Measurements from ENCODE around the gene SP100.
"Not testable (repeated sequence)": the region's sequence is repeated elsewhere in the genome, so short reads cannot be mapped to it uniquely, and the experiment has no call there.

The SP100 gene

DNA sequence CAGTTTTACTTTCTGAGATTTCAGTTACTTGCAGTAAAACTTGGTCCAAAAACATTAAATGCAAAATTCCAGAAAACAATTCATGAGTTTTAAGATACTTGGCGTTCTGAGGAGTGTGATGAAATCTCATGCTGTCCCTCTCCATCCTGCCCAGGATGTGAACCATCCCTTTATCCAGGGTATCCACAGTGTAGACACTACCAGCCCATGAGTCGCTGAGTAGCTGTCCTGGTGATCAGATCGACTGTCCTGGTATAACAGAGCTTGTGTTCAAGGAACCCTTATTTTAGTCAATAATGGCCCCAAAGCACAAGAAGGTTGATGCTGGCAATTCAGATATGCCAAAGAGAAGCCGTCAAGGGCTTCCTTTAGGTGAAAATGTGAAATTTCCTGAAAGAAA, 3.2 kb downstream of the SP100 start:
- DNase-seq (ENCODE audit: low spot score) = no peak

- DNase-seq (ENCODE audit: low spot score) = no peak
Observed at GRCh38 chr2:230422149-230422548, 6.1 kb downstream of the SP100 start.

DNA sequence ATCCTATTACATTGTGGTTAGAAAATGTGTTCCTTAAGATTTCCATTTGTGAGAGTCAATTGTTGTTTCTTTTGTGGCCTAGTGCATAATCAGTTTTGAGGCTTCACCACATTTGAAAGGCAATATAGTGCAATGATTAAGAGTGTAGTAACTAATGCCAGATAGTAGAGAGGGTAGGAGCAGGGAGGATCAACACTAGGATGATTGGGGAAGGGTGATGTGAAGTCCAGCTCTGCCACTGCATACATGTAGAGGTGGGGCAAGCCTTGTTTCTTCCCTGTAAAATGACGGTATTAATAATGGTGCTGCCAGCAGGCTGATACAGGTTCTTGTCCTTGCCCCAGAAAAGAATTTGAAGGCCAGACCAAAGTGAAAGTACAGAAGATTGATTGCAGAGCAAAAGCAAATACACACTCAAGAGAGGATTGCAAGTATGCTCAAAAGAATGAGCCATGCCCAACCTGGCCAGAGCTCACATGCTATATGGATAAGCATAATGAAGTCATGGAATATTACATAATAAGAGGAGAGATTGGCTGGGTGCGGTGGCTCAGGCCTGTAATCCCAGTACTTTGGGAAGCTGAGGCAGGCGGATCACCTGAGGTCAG, 8.0 kb downstream of the SP100 start:
- DNase-seq (ENCODE audit: low spot score) = no peak

DNA sequence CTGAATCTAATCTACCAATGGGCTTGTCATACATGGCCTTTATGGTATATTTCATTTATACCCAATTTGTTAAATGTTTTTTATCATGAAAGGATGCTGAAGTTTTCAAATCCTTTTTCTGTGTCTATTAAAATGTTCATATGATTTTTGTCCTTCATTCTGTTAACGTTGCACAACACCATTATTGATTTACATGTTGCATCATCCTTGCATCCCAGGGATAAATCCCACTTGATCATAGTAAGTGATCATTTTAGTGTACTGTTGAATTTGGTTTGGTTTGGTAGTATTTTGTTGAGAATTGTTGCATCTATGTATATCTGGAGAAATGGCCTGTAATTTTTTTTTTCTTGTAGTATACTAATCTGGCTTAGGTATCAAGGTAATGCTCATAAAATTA, 9.4 kb downstream of the SP100 start:
- DNase-seq (ENCODE audit: low spot score) = no peak

DNA sequence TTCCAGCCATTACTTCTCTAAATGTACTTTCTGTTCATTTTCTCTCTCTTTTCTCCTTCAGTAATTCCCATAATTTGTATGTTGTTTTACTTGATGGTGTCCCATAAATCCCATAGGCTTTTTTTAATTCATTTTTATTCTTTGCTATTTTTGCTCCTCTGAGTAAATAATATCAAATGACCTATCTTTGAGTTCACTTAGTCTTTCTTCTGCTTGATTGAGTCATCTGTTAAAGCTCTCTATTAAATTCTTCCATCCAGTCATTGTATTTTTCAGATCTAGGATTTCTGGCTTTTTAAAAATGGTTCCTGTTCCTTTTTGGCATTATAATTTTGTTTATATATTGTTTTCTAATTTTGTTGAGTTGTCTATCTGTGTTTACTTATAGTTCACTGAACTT, 13.5 kb downstream of the SP100 start:
- DNase-seq (ENCODE audit: low spot score) = no peak

GRCh38 chr2:230430957-230431910, 15.2 kb downstream of the SP100 start:
- DNase-seq (ENCODE audit: low spot score) = no peak

DNA sequence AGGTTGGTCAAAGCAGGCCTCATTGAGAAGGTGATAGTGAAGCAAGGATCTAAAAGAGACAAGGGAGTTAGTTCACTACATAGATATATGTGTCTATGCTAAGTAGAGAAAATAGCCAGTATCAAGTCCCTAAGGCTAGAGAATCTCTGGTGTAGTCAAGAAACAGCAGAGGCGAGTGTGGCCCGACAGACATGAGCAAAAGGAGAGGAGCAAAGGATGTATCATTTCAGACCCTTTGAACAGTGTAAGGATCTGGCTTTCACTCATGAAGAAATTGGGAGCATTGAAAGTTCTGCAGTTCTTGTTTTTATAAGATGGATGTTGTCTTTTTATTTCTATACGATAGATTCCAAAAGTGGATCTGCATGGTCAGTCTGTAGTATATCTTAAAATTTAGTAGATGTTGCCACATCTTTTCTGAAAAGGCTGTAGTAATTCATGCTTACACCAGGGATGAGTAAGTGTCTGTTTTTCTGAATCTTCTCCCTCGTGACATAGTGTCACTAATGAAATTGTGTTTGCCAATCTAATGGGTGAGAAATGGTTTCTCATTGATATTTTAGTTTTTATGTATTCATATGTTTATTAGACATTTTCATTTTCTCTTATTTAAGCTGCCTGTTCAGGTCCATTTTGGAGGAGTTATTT, 18.8 kb downstream of the SP100 start:
- peak; percentile 27 for DNase-seq (ENCODE audit: low spot score)

DNA sequence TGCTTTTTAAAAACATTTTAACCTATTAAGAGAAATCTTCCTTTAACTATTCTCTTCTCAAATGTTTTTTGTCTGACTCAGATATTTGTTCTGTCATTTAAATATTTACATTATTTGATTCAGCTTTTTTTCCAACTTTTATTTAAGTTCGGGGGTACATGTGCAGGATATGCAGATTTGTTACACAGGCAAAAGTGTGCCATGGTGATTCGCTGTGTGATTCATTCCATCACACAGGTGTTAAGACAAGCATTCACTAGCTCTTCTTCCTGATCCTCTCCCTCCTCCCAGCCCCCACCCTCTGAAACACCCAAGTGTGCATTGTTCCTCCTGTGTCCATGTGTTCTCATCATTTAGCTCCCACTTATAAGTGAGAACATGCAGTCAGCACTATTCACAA, 19.4 kb downstream of the SP100 start:
- no peak for DNase-seq (ENCODE audit: low spot score)

DNA sequence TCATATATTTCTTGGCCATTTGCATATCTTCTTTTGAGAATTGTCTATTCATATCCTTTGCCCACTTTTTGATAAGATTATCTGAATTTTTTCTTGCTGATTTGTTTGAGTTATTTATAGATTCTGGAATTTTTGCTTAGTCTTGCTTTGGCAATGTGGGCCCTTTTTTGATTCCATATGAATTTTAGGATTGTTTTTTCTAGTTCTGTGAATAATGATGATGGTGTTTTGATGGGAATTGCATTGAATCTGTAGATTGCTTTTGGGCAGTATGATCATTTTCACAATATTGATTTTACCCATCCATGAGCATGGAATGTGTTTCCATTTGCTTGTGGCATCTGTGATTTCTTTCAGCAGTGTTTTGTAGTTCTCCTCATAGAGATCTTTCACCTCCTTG, 23.1 kb downstream of the SP100 start:
- not testable (repeated sequence) for DNase-seq (ENCODE audit: low spot score)

DNA sequence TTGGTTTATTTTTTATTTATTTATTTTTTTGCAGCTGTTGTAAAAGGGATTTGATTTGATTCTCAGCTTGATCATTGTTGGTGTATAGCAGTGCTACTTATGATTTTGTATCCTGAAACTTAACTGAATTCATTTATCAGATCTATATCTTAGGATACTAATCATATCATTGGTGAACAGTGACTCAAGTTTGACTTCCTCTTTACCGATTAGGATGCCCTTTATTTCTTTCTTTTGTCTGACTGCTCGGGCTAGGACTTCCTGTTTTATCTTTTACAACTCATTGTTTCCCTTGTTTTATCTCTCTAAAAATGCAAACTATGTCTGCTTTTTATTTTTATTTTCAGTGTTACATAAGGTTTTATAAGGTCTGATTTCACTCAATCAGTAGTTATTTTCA, 23.6 kb downstream of the SP100 start:
- DNase-seq (ENCODE audit: low spot score) = no peak

GRCh38 chr2:230441227-230441897, 25.4 kb downstream of the SP100 start:
- peak; percentile 23 for DNase-seq (ENCODE audit: low spot score)

GRCh38 chr2:230443541-230443940, 27.5 kb downstream of the SP100 start:
- peak; percentile 23 for DNase-seq (ENCODE audit: low spot score)

DNA sequence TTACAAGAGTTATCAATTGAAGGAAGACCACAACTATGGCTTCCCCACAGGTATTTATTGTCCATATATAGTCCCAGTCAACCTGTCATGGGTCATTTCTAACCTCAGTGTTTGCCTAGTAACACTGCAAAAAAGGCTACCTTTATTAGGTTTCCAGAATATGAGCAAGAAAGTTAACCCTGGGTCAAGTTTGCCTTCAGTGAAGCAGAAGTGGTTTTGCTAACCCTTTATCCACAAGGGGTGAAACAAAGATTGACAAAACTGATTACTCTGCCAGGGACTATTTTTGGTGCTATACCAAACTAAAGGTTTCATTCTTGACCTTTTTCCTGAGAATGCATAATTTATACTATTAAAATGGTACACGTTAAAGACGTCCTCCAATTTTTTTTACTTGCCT, 28.8 kb downstream of the SP100 start:
- DNase-seq (ENCODE audit: low spot score) = no peak

DNA sequence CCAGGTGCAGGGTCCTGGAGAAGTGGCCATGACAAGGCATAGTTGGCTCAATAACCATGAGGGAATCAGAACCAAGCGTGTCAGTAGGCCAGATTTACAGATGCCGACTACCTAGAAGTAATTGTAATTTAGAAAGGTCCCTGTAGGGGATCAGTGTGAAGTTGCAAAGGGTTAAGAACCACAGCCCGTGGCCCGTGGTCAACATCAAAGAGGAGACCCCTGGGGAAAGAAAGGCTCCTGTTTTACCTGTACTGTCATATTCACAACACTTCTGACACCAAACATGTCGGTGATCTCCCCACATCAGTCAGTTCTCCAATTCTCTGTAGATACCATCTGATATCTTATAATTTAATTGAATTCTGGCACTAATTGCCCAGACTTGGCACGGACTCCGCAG, 31.0 kb downstream of the SP100 start:
- DNase-seq (ENCODE audit: low spot score) = no peak

DNA sequence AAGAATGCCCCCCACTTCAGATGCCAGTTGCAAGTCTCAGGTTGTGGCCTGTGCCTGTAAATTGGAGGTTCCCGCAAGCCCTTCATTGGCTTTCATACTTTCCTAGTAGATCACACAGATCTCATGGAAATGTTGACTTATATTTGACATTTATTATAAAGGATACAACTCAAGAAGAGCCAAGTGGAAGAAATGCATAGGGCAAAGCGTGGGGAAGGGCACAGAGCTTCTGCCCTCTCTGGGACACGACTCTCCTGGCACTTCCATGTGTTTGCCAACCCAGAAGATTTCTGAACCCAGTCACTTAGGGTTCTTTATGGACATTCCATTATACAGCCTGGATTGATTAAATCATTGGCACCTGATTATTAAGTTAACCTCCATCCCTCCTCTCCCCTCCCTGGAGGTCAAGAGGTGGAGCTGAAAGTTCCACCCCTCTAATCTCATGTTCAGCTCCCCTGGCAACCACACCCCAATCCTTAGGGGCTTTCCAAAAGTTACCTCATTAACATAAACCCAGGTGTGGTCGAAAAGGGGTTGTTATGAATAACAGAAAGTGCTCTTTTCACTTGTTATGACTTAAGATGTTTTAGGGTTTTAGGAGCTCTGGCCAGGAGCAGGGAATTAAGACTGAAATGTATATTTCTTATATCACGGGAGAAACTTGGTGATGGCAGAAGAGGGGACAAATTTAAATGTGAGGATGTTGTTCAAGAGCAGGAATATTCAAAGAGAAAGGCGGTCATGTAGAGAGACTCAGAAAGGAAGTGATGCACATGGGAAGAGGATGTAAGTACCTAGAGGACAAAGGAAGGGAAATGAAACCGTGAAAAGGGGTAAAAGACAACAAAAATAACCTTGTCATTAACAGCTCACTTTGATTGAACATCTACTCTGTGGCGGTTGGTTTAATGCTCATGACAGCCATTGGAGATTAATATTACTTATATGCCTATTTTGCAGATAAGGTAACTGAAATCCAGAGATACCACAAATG, 31.8 kb downstream of the SP100 start:
- DNase-seq (ENCODE audit: low spot score) = no peak

DNA sequence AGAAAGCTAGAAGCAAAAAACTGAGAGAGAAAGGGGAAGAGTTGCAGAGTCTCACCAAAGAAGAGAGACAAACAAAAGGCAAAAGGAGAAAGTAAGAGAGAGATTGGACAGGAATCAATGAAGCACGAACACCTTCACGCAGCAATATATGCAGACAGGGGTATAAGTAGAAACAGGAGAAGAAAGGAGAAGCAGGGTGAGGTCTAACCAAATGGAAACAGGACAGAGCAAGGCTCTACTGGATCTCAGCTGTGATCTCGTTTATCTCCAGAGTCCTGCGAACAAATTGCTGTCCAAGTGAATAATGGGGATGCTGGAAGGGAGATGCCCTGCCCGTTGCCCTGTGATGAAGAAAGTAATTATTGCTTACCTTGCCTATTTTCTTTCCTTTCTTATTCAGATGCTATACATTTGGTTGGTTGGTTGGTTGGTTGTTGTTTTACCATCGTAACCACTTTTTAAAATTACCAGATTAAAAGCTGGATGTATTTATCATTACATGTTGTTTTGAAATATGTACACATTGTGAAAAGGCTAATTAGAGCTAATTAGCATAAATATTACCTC, 34.0 kb downstream of the SP100 start:
- no peak for DNase-seq (ENCODE audit: low spot score)

DNA sequence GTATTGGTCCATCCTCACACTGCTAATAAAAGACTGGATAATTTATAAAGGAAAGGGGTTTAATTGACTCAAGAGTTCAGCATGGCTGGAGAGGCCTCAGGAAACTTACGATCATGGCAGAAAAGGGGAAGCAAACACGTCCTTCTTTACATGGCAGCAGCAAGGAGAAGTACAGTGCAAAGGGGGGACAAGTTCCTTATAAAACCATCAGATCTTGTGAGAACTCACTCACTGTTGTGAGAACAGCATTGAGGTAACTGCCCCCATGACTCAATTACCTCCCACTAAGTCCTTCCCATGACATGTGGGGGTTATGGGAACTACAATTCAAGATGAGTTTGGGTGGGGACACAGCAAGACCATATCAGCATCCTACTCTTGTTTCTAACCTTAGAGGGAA, 37.0 kb downstream of the SP100 start:
- DNase-seq (ENCODE audit: low spot score) = no peak

DNA sequence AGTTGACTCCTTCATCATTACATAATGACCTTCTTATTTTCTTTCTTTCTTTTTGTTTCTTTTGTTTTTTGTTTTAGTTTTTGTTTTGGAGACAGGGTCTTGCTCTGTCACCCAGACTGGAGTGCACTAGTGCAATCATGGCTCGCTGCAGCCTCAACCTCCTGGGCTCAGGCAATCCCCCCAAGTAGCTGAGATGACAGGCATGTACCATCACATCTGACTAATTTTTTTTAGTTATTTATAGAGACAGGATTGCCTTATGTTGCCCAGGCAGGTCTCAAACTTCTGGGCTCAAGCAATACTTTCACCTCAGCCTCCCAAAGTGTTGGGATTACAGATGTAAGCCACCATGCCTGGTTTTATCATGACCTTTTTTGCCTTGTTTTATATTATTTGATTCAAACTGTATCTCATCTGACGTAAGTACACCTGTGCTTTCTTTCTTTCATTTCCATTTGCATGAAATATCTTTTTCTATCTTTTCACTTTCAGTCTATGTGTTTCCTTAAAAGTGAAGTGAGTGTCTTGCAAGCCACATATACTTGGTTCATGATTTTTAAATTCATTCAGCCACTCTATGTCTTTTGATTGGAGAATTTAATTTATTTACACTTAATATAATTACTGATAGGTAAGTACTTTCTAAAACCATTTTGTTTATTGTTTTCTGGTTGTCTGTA, 39.1 kb downstream of the SP100 start:
- no peak for DNase-seq (ENCODE audit: low spot score)

DNA sequence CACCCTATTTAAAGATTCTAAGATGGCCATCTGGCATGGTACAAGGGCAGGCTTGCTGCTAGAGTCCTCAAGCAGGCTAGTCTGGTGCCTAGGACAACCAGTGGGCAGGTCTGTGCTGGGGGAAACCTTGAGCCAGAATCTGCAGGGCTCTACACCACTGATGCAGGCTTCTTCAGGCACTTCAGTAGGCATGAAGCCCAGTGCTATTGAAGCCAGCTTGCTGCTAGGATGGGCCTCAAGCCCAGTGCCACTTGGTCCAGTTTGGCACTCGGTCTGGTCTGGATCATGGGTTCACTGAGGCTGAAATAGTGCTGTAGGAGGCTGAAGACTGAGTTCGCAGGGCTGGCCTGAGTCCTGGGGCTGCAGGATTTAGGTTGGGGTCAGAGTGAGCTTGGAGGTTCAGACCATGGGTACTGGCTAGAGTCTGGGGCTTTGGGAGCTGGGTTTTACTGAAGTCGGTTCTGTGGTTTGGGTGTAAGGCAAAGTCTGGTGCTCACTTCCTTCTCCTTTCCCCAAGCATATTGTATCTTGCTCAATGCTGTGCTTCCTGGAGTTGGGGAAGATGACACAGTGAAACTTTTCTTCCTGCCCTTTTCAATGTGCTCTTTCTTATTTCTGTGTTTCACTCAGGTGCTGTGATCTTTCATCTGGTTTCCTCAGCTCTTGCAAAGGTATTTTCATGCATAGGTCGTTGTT, 41.2 kb downstream of the SP100 start:
- no peak for DNase-seq (ENCODE audit: low spot score)

DNA sequence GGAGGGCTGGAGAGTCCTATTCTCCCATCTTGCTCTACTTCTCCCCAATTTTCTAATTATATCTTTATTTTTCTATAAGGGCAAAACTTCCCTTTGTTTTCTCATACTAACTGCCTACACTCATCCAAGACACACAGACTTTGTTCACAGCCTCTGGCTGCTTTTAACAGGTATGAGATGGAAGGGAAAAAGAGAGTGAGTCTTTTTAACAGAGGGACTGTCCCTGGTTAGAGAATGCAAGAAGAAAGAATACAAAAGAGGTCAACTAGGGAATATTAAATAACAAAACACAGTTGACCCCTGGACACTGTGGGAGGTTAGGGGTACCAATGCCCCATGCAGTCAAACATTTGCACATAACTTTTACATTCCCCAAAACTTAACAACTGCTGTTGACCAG, 41.8 kb downstream of the SP100 start:
- DNase-seq (ENCODE audit: low spot score) = no peak
